GM12872 (cell line): ENCODE data around the gene CHST4.

ENCODE experiments used
- TF ChIP-seq, protein P1 (sequence below): IDR thresholded peaks from 3 replicates; pipeline ENCODE4 v1.5.1; 2011; ENCODE audit warnings: low read depth, mild to moderate bottlenecking, low read length, moderate library complexity; ENCODE audit not compliant: insufficient read depth

The CHST4 gene

DNA sequence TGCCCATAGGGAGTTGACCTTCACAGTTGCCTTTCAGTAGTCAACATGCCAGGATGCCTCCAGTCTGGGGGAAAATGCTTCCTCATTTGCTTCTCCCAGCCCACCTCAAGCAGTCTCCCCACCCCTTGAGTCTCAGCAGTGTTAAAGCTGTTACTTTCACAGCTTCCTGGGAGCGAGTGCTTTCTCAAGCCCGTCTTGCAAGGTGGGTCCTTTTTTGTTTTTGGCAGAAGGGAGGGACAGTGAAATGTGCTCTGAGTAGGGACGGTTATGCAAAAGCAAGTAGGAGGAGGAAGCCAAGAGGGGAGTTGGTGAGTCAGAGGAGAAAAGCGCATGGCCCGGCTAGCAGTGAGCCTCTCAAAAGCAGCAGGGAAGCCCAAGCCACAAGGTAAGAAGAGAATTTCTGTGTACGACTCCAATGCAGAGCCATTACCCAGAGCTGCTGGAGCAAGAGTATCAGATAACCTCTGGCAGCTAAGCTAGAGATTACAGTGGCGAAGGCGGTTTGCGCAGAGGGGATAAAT, at the start of gene CHST4:
TSS of gene CHST4 (plus strand) at position 316 of the 521 bp plus-strand sequence. CDS start 10,252 bp downstream, outside the sequence.
- TF ChIP-seq, protein P1, sequence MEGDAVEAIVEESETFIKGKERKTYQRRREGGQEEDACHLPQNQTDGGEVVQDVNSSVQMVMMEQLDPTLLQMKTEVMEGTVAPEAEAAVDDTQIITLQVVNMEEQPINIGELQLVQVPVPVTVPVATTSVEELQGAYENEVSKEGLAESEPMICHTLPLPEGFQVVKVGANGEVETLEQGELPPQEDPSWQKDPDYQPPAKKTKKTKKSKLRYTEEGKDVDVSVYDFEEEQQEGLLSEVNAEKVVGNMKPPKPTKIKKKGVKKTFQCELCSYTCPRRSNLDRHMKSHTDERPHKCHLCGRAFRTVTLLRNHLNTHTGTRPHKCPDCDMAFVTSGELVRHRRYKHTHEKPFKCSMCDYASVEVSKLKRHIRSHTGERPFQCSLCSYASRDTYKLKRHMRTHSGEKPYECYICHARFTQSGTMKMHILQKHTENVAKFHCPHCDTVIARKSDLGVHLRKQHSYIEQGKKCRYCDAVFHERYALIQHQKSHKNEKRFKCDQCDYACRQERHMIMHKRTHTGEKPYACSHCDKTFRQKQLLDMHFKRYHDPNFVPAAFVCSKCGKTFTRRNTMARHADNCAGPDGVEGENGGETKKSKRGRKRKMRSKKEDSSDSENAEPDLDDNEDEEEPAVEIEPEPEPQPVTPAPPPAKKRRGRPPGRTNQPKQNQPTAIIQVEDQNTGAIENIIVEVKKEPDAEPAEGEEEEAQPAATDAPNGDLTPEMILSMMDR = no peak

DNA sequence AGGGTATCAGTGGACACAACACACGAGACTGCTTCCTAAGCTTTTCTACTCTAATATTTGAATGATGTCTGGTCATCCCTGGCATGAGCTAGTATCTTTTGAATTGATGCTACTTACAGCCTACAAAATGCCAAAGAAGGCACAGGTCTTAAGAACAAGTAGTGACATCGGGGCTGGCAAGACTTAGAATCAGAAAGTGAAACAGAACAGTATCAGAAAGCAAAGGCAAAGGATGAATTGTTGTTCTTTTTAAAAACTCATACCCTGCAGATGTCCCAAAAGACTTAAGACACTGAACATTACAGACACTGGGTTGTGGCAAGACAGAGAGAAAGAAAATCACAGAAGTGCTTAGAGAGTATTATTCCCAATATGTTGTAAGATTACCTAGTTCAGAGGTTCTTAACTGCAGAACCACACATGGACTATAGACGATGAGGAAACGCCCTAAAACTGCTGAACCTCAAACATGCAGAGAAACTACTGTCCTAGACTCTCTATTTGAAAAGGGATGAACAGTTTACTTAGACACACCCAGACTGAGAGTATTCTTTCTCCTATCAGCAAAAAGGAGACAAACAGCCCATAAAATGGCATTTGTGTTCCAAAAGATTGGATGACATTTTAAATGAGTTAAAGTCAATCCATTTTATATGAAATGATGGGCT, 49.6 kb upstream of the CHST4 start:
- TF ChIP-seq, protein P1 = no peak

- TF ChIP-seq, protein P1 = peak; percentile 47; the same call in 2 of the 3 replicates
Measured at GRCh38 chr16:71479420-71479819, 46.8 kb upstream of the CHST4 start.

DNA sequence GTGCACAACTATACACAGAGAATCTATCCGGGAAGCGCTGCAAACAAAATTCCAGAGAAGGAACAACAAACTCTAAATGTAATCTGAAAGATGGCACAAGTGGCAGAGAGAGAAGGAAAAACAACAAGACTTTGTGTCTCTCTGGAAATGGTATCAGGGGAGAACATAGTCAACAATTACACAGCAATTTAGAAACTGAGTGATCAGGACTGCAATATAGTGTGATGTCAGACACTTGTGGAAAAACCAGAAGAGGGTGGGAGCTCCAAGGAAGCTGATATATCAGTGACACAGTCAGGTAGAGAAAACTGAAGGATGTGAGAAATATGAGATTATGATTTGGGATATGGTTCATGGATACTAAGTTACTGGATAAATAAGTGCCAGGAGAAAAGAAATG, 45.3 kb upstream of the CHST4 start:
- TF ChIP-seq, protein P1 = no peak

DNA sequence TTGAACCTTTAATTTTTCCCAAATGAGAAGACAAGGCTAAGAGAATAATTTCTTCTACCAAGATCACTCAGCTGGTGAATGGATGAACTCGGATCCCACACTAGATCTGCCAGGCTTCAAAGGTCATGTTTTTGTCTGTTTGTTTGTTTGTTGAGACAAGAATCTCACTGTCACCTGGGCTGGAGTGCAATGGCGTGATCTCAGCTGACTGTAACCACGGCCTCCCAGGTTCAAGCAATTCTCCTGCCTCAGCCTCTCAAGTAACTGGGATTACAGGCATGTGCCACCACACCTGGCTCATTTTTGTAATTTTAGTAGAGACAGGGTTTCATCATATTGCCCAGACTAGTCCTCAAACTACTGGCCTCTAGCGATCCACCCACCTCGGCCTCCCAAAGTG, 43.7 kb upstream of the CHST4 start:
- TF ChIP-seq, protein P1 = no peak

DNA sequence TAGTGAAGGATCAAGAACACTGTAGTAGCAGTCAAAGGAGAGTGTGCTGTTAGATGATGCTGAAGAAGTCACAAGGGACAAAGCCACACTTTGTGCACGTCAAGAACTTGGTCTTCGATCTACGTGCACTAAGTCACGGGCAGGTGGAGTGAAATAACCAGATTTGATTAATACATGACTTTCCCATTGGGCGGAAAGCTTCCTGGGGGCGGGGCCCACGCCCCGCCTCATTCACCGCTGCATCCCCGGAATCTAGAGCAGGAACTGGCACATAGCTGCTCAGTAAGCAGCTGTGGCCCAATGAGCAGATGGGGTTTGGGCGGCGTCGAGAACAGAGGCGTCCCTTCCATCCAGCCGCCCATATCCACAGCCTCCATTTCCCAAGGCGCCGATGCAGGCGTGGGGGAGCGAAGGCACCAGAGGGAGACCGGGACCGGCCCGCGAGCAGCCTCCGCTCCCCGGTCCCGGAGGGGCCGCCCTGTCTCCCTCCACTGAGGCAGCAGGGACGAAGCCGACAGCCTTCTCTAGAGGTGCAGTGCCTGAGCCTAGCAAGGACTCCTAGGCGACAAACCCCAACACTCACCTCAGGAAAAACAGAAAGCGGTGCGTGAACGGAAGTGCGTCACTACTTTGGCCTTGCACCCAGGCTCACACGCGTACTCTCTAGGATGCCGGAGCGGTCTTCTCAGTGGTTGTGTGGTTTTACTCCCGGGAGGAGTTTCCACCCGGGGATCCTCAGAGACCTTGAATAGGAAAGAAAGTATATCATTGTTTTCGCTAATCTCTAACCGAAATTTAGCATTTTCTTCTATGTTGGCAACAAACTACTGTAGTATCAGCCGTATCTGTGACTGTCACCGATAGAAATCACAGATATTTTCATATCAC, 42.0 kb upstream of the CHST4 start:
- TF ChIP-seq, protein P1 = no peak

- TF ChIP-seq, protein P1 = no peak
Measured at GRCh38 chr16:71489122-71489521, 37.1 kb upstream of the CHST4 start, which contains the start of gene ZNF19. ZNF19 (minus strand) TSS chr16:71489324; CDS start chr16:71482114, 7,210 bp downstream.
